Natural killer cell treated with Interleukin-12 subunit alpha and Interleukin-12 subunit beta and Interleukin-15 and Interleukin-18, amount 100 ng/mL, for 72 hours (primary cell): ENCODE measurements around the gene PGM5. TPM values are rescaled to one million over a fixed set of nuclear protein-coding genes. Genes with fewer than 3 reads are reported as not detected.

Experiments
- ATAC-seq, 2 donors: fragments of 150-1000 bp; cut with Tn5 transposase in 1 of 2; sonication (Bioruptor Pico), chemical (Tn5 transposase) in 1 of 2; 2 replicates each; pipeline ENCODE4 v1.10.0; 2021
- DNase-seq: peaks from one replicate; pipeline ENCODE4 v3.0.0; 2022; ENCODE audit warnings: low spot score
- H3K27ac Mint-ChIP-seq, 2 donors: 1 replicate in 1 of 2; 2 replicates in 1 of 2; pipeline ENCODE4 v1.8.0; 2022; ENCODE audit warnings: mixed read lengths in 2 of 2, mild to moderate bottlenecking in 1 of 2, moderate library complexity in 1 of 2
- H3K27me3 Mint-ChIP-seq, 2 donors: 1 replicate in 1 of 2; 2 replicates in 1 of 2; pipeline ENCODE4 v1.8.0; 2022; ENCODE audit warnings: mixed read lengths in 2 of 2
- H3K36me3 Mint-ChIP-seq: one replicate; pipeline ENCODE4 v1.8.0; 2022; ENCODE audit warnings: mixed read lengths
- H3K4me1 Mint-ChIP-seq, 2 donors: 1 replicate in 1 of 2; 2 replicates in 1 of 2; pipeline ENCODE4 v1.8.0; 2022; ENCODE audit warnings: low read depth in 2 of 2, mixed read lengths in 2 of 2, mild to moderate bottlenecking in 1 of 2
- H3K4me3 Mint-ChIP-seq: one replicate; pipeline ENCODE4 v1.8.0; 2022; ENCODE audit warnings: mixed read lengths
- H3K9me3 Mint-ChIP-seq: 2 replicates; pipeline ENCODE4 v1.8.0; 2022; ENCODE audit warnings: mixed read lengths
- total RNA-seq, 2 donors: library from RNA; stranded (reverse); gene quantifications; one replicate each; pipeline ENCODE4 v1.2.3, GENCODE V29; 2022

PGM5 gene
- total RNA-seq, 2 donors from 2014 or later, result not detected

DNA sequence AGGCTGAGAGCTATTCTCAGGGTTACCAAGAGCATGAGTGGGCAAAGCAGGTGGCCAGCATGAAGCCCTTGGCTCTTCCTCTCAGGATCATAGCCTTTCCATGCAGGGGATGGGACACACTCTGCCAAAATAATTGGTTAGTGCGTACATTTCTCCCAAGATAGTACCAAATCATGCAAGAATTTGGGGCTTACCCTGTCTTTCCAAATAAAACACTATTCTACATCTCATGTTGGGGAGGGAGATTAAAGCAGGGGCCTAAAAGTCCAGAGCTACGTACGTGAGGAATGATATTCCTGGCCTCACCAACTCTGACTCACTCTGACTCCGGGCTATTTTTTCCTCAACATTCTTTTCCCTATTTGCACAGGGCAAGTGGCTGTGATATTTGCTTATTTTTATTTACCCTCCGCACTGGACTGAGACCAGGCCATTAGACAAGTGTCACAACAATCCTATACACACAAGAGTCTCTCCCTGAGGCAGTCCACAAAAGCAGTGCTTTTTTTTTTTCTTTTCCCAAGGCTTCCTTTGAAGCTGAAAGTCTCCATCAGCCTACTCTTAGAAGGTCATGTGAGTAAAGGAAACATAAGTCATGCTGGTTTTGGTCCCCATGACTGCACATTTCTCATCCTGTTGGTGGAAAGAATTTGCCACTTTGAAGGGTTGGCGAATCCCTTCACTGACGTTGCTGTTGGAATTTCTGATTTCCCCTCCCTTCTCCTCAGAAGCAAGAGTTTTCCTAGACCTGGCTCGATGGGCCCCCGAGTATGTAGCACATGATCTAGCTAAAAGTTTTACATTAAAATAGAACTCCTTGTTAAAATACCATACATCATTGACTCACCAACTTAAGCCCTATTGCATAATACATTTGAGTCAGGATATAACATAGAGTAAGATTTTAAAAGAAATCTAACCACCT, 144.3 kb downstream of the PGM5 start:
- Mint-ChIP-seq H3K4me3 (no peak overlapping the region), H3K9me3 (no peaks in the 10 kb centered on the region), H3K36me3 (no peaks in the 10 kb centered on the region), H3K27ac (no peak overlapping the region), H3K27me3 (peaks cover 8 to 11% of the 10 kb centered on the region in 2 donors), H3K4me1 (peaks cover 7 to 11% of the 10 kb centered on the region in 2 donors)
- DNase-seq (no peak), ATAC-seq (no peak)

DNA sequence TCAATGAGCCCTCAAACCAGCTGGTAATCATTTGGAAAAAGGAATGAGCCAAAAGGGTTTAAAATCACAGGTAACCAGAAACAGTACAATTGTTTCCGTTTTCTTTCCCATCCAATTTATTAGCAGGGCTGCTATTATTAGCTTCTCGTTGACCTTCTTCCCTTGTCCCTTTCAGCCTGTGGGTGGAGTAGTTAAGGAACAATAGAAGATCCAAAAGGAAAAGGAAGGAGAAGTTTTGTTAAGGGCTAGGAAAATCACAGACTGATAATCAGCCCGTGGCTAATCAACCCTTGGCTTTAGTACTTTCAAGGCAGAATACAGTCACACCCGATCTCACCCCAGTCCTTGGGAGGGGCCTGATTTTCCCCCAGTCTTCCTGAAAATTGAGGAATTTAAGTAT, 145.9 kb downstream of the PGM5 start:
- Mint-ChIP-seq H3K4me3 (no peak overlapping the region), H3K27me3 (peaks cover 8 to 9% of the 10 kb centered on the region in 2 donors), H3K36me3 (no peaks in the 10 kb centered on the region), H3K4me1 (peaks cover 7 to 11% of the 10 kb centered on the region in 2 donors), H3K9me3 (no peaks in the 10 kb centered on the region), H3K27ac (no peak overlapping the region)
- DNase-seq (no peak), ATAC-seq (no peak)

DNA sequence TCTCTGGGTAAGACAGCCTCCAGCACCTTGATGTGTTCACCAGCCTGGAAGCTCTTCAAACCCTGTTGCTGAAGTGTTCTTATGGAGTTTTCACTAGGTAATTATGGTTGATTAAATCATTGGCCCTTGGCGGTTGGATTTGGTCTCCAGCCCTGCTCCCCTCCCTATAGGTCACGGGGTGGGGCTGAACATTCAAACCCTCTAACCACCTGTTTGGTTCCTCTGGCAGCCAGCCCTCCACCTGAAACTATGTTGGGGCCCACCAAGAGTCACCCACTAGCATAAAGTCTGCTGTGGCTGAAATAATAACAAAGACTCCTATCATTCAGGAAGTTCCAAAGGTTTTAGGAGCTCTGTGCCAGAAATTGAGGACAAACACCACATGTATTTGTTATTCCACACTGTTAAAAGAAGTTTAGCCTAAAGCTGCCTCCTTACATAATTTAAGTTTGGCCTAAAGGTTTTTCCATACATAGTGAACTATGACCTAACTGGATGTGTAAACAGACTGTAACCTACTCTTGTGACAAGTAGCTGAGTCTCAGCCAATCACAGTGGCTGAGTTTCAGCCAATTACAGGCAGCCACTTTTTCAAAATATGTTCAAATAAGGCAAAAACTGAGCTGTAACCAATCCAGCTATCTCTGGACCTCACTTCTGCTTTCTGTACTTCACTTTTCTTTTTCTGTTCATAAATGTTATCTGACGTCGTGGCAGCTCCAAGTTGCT, 149.4 kb downstream of the PGM5 start:
- peaks cover 2 to 8% of the 10 kb centered on the region in 2 donors for H3K27me3 Mint-ChIP-seq
- no peaks in the 10 kb centered on the region for H3K4me1 Mint-ChIP-seq
- DNase-seq (no peak), ATAC-seq (no peak)
- no peaks in the 10 kb centered on the region for H3K36me3 Mint-ChIP-seq
- no peak overlapping the region for H3K27ac Mint-ChIP-seq
- no peak overlapping the region for H3K4me3 Mint-ChIP-seq
- no peaks in the 10 kb centered on the region for H3K9me3 Mint-ChIP-seq

DNA sequence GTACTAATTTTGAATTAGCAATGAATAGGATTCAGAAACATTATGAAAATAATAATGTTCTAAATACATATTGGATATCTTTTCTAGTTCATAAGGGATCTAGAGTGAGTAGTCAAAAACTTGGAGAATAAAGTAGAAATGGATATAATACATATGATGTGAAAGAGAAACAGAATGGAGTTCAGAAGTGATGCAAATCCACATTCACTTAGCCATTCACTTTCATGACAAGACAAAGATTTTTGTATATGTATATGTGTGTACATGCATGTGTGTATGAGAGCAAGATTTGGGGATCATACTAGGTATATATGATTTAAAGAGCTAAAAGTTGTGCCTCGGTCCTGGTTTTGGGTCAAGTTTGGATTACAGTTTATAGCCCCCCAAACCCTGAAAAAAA, 150.1 kb downstream of the PGM5 start:
- no peaks in the 10 kb centered on the region for H3K9me3 Mint-ChIP-seq
- no peak overlapping the region for H3K27ac Mint-ChIP-seq
- H3K4me3 Mint-ChIP-seq, result no peak overlapping the region
- no peaks in the 10 kb centered on the region for H3K4me1 Mint-ChIP-seq
- peaks cover 2 to 8% of the 10 kb centered on the region in 2 donors for H3K27me3 Mint-ChIP-seq
- ATAC-seq (no peak), DNase-seq (no peak)
- no peaks in the 10 kb centered on the region for H3K36me3 Mint-ChIP-seq

DNA sequence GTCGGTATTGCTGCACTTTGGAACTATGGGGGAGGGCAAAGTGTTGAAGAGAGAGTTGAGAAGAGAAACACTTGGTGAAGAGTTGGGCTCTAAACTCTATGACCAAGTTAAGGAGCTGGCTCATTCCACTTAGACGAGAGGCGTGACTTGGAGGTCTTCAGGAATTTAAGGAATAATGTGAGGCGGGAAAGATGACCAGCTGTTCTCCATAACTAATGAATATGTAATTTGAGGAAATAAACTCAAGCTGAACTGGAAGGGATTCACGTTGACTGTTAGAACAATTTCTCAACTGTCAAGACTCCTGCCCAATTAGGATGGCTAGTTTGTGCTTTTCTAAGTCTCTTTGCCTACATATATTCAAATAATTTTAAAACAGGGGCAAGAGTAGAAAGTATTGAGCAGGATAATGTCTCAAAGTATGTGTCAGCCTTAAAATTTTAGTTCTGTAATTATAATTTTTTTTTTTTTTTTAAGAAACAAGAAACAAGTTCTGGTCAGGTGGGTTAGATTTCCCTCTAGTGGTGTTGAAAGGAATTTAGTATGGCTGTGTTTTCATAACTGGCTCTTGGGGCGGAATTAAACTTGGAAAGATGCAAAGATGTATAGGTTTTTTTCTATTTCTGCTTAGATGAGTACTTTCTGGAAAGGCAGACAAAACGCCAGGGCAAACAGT, 150.9 kb downstream of the PGM5 start:
- Mint-ChIP-seq H3K27me3 (peaks cover 2 to 8% of the 10 kb centered on the region in 2 donors), H3K4me1 (no peaks in the 10 kb centered on the region), H3K9me3 (no peaks in the 10 kb centered on the region), H3K36me3 (no peaks in the 10 kb centered on the region), H3K27ac (no peak overlapping the region), H3K4me3 (no peak overlapping the region)
- DNase-seq (no peak), ATAC-seq (no peak)

DNA sequence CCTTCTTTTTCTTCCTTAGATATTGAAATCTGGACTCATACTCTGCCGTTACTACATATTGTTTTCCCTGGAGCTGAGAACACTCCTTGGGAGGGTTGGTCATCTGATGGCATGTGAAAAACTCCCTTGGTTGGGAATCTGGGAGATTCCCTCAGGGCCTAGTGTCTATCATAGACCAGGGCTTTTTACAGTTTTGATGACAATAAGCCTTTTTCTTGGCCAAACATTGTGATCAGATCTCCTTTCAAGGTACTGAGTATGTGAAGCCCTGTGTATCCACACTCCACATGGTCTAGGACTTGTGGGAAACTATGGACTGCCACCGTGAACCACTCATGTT, 151.4 kb downstream of the PGM5 start:
- ATAC-seq, result no peak
- no peaks in the 10 kb centered on the region for H3K9me3 Mint-ChIP-seq
- no peaks in the 10 kb centered on the region for H3K36me3 Mint-ChIP-seq
- H3K4me3 Mint-ChIP-seq, result no peak overlapping the region
- no peaks in the 10 kb centered on the region for H3K4me1 Mint-ChIP-seq
- H3K27me3 Mint-ChIP-seq, result peaks cover 2 to 8% of the 10 kb centered on the region in 2 donors
- H3K27ac Mint-ChIP-seq, result no peak overlapping the region
- DNase-seq, result no peak

DNA sequence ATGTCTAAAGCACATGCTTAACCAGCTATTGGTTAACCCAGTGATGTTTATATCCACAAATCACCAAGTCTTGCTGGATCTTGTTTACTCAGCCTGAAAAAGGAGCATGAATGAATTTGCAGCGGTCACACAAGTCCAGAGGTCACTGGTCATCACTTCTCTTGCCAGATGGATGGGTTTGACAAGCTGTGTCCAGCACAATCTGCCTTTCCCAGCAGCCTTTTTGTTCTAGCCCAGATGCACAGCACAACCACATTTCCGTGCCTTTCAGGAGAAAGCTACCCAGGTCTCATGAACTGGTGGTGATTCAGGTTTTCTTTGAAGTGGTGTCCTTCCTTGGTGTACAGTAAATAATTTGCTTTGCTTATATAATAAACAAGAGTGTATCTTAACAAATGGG, 152.1 kb downstream of the PGM5 start:
- Mint-ChIP-seq H3K36me3 (no peaks in the 10 kb centered on the region), H3K27ac (no peak overlapping the region), H3K4me3 (no peak overlapping the region)

DNA sequence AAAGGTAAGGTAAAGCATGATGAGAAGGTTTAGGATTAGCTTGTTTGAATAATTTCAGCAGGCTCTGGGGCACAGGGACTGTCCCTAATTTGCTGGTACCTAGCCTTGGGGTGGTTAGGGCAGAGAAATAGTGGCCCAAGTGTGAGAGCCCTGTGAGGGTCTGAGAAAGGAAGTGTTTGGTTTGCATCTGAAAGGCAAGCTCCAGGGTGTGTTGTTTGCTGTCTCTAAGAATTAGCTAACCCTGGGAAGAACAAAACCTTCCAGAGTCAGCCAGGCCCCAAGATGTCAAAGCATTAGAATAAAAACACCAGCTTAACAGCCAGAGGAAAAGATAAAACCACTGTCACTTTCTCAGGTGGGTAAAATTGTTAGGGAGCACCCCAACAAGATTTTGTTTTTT, 153.3 kb downstream of the PGM5 start:
- ATAC-seq, result no peak
- Mint-ChIP-seq H3K36me3 (no peaks in the 10 kb centered on the region), H3K9me3 (no peaks in the 10 kb centered on the region), H3K4me3 (no peak overlapping the region), H3K27ac (no peak overlapping the region), H3K4me1 (no peaks in the 10 kb centered on the region), H3K27me3 (peaks cover 0 to under 1% of the 10 kb centered on the region in 2 donors)
- no peak for DNase-seq

More for the DNA sequence above, 152.1 kb downstream of the PGM5 start:
- H3K4me1 Mint-ChIP-seq, result no peaks in the 10 kb centered on the region
- DNase-seq (no peak), ATAC-seq (no peak)
- no peaks in the 10 kb centered on the region for H3K9me3 Mint-ChIP-seq
- peaks cover 2 to 8% of the 10 kb centered on the region in 2 donors for H3K27me3 Mint-ChIP-seq

DNA sequence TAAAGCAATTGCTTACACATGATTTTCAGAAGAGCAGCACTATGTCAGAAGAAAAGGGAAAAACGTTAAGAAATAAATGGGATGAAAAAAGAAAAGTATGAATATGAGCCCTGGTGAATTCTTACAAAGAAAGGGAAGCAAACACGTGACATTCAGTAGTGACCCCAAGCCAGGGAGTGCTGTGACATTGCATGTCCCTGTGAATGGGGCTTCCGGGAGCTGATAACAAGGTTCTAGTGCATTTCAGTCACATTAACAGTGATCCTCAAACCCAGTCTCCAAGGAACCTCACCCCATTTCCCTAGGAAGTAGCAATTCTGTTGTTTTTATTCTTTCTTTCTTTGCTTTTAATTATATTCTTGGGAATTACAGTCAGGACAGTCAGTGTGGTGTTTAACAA, 157.0 kb downstream of the PGM5 start:
- ATAC-seq, result no peak
- peaks cover 0 to 6% of the 10 kb centered on the region in 2 donors for H3K27me3 Mint-ChIP-seq
- no peaks in the 10 kb centered on the region for H3K9me3 Mint-ChIP-seq
- H3K4me3 Mint-ChIP-seq, result no peak overlapping the region
- peaks cover 4% of the 10 kb centered on the region for H3K36me3 Mint-ChIP-seq
- DNase-seq, result no peak
- H3K27ac Mint-ChIP-seq, result no peak overlapping the region
- H3K4me1 Mint-ChIP-seq, result no peaks in the 10 kb centered on the region

DNA sequence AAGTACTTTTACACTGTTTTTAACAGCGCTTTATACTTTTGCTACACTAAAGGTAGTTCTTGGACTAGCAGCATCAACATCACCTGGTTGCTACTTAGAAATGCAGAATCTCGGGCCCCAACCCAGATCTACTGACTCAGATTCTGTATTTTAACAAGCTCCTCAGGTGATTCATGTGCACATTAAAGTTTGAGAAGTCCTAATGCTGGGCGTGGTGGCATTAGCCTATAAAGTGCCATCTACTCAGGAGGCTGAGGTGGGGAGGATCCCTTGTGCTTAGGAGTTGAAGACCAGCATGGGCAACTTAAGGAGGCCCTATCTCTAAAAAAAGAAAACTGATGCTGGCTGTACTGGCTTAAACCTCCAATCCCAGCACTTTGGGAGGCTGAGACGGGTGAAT, 157.6 kb downstream of the PGM5 start:
- Mint-ChIP-seq H3K4me1 (no peaks in the 10 kb centered on the region), H3K4me3 (no peak overlapping the region), H3K36me3 (peaks cover 8% of the 10 kb centered on the region), H3K27ac (no peak overlapping the region), H3K27me3 (peaks cover 0 to 12% of the 10 kb centered on the region in 2 donors), H3K9me3 (no peaks in the 10 kb centered on the region)
- ATAC-seq, result no peak
- DNase-seq, result no peak

DNA sequence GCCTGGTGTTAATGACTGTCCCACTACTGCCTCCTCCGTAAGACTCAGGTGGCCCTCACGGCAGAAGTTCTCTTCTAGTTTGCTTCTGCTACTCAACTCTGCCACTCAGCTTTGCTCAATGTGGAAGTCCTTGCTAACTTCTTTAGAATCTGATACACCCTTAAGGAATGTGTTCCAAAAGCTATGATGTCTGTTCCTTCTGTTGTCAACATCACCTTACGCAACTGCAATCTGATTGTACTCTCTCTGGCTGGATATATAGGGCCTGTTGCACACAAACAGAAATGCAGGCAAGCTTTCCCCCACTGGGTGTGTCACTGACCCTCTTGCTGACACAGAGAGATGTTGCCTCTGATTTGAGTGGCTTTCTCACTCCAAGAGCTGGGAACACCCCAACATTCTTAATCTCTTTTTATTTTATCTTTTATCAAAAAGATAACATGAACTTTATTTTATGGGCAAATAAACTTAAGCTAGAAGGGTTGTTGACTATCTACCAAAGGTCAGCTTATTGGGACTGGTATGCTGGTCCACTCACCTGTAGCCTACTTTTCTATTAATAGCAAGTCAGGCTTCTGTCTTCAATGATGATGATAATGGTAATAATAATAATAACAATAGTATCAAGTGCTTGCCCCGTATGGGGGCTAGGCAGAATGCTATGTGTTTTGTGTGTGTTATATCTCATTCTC, 159.1 kb downstream of the PGM5 start:
- no peak overlapping the region for H3K4me3 Mint-ChIP-seq
- no peak overlapping the region for H3K27ac Mint-ChIP-seq
- DNase-seq, result no peak
- H3K9me3 Mint-ChIP-seq, result no peaks in the 10 kb centered on the region
- peaks cover 0 to 15% of the 10 kb centered on the region in 2 donors for H3K27me3 Mint-ChIP-seq
- H3K4me1 Mint-ChIP-seq, result no peaks in the 10 kb centered on the region
- ATAC-seq, result no peak
- H3K36me3 Mint-ChIP-seq, result peaks cover 8% of the 10 kb centered on the region

DNA sequence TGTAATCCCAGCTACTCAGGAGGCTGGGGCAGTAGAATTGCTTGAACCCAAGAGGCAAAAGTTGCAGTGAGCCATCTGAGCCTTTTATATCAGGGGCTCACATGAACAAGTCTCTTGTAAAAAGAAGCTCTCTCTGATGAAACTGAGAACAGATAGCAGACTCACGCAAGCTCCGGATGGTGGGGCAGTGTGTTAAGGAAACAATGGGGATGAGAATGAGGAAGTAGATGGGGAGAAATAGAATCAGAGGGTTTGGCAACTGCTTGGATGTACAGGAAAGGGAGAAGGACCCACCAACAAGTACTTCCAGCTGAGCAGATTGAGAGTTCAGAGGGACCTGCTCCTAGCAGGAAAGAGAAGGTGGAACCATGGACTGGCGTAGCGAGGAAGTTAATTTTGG, 165.7 kb downstream of the PGM5 start:
- ATAC-seq, result no peak
- Mint-ChIP-seq H3K4me1 (no peaks in the 10 kb centered on the region), H3K27ac (no peak overlapping the region), H3K9me3 (no peaks in the 10 kb centered on the region), H3K4me3 (no peak overlapping the region), H3K36me3 (peaks cover 8% of the 10 kb centered on the region), H3K27me3 (peaks cover 18 to 39% of the 10 kb centered on the region in 2 donors)
- no peak for DNase-seq

DNA sequence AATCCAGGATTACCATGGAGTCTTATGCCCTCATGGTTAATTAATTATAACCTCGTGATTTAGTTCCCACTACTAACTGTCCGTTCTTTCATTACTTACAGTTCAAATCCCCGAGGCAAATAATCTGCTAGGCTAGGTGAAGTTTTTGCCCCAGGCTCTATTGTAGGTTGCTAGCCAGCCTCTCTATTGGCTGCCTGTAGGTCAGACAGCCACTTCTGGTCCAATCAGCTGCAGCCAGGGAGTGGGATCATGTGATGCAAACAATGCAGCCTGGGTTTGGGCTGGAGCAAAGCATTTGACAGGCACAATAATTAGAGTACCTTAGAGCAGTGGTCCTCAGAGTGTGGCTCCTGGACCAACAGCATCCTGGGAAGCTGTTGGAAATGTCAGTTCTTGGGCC, 166.5 kb downstream of the PGM5 start:
- peaks cover 8% of the 10 kb centered on the region for H3K36me3 Mint-ChIP-seq
- H3K4me3 Mint-ChIP-seq, result no peak overlapping the region
- ATAC-seq (no peak), DNase-seq (no peak)
- H3K27ac Mint-ChIP-seq, result no peak overlapping the region
- peaks cover 18 to 37% of the 10 kb centered on the region in 2 donors for H3K27me3 Mint-ChIP-seq
- no peaks in the 10 kb centered on the region for H3K4me1 Mint-ChIP-seq
- H3K9me3 Mint-ChIP-seq, result no peaks in the 10 kb centered on the region
